GM21515 (cell line): Measurements from ENCODE around the gene ARMH1.
A peak's percentile ranks its signal among the peaks of the same experiment; 100 is the strongest.
"Not testable (repeated sequence)": the region's sequence is repeated elsewhere in the genome, so short reads cannot be mapped to it uniquely, and the experiment has no call there.

Experiments used
- ATAC-seq: cut with Tn5 transposase; IDR thresholded peaks from one replicate; pipeline ENCODE4 v1.9.1; 2021; ENCODE audit not compliant: unreplicated experiment

Gene ARMH1

GRCh38 chr1:44693159-44693558 is 18.6 kb downstream of the ARMH1 start:
- no peak for ATAC-seq

- ATAC-seq = no peak
Observed at GRCh38 chr1:44693900-44694299, 19.4 kb downstream of the ARMH1 start.

DNA sequence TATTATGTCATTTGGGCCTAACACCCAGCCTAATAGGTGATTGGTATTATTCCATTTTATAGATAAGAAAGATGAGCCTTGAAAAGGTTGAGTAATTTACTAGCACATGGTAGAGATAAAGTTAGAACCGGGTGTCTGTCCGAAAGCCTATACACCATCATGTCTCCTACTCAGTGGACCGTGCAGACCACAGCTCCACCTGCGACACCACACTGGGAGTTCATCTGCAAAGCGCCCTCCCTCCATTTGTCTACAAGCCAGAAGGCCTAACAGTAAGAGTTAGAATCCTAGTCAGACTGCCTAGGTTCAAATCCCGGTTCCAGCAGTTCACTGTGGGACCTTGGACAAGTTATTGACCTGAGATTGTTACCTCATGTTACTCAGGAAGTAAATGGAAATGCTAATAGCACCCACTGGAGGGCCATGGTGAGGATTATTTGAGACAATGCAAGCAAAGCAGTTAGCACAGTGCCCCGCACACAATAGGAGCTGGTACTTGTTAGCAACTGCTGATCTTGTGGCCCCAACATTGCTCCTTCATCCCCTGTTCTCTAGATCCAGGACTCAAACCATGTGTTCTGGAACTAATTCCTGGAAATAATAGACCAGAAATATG is 20.5 kb downstream of the ARMH1 start:
- ATAC-seq = no peak

DNA sequence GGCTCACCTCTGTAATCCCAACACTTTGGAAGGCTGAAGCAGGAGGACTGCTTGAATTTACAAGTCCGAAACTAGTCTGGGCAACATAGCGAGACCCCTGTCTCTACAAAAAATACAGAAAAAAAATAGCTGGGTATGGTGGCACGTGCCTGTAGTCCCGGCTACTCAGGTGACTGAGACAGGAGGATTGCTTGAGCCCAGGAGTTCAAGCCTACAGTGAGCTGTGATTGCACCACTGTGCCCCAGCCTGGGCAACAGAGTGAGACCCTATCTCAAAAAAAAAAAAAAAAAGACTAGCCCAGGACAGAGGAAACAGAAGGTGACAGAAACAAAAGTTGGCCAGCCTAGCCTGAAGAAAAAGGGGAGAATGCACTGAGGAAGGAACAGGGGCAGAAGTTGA is 21.2 kb downstream of the ARMH1 start:
- ATAC-seq = no peak

DNA sequence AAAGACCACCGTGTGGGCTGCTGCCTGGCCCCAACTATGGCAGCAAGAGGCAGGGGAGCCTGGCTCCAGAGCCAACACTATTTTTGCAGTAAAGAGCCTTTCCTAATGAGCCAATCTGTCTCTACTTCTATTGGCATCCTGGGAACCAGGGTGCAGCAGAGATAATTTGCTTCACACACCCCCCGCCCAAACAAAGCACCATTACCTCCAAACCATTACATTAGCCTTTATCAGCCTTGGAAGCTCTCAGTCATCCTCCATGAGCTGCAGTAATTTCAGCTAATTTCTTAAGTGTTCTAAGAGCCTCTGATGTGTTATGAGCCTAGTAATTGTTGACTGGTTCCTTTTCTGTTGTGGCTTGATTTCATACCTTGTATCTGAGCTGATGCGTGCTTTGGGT is 21.6 kb downstream of the ARMH1 start:
- no peak for ATAC-seq

GRCh38 chr1:44696789-44697345 is 22.4 kb downstream of the ARMH1 start:
- ATAC-seq = no peak

- ATAC-seq = no peak
Observed at GRCh38 chr1:44698138-44698537, 23.6 kb downstream of the ARMH1 start.

DNA sequence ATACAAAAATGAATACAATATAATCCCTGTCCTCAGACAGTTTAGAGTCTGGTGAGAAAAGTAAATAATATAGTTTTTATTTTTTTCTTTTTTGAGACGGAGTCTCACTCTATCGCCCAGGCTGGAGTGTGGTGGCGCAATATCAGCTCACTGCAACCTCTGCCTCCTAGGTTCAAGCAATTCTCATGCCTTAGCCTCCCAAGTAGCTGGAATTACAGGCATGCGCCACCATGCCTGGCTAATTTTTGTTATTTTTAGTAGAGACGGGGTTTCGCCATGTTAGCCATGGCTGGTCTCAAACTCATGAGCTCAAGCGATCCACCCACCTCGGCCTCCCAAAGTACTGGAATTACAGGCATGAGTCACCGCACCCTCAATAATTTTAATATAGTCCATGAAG is 24.9 kb downstream of the ARMH1 start:
- ATAC-seq = not testable (repeated sequence)

DNA sequence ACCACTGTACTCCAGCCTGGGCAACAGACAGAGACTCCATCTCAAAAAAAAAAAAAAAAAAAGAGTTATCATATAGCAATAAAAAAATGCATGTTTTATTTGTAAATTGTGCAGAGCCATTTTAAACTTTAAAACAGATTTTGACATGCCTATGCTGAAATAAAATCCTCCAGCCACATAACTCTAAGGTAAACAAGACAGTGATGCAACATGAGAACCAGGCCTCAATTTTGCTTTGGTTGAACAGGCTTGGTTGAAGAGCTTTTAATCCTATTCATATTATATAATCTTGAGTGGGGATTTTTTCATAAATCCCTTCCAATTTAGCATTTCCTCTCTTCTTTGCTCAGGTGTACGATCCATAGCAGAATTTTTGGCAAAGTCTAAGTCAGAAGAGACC is 26.1 kb downstream of the ARMH1 start:
- ATAC-seq = no peak

DNA sequence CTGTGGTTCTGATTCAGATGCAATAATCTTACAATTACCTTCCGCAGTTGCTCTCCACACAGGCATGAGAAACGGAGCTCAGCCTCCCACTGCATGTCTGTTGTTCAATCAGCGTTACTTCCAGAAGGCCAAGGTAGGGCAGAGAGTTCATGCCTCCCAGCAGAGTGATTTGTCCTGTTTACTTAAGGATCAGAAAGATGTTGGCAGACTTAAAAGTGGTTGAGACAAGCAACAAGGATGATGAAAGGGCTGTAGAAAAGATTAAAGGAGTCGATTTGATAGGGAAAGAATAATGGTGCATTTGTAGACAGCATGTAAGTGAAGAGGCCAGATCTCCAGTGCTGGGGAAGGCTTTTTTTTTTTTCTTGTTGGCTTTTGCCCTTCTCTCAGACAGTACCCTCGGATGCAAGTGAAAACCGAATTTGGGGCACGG is 26.6 kb downstream of the ARMH1 start:
- no peak for ATAC-seq

DNA sequence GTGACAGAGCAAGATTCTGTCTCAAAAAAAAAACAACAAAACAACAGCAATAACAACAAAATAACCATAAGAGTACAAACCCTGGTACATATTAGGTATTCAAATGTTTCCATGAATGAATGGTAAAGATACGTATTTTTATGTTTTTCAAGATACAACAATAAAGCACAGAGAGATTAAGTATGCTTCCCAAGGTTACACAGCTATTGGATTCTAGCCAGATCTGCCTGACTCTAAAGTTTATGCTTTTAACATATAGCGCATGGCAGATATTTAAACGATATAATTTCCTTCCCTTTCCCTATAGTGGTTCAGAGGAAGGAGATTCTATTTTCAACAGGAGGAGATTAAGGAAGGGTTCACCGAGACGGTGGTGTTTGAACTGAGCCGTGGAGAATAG is 31.0 kb downstream of the ARMH1 start:
- no peak for ATAC-seq

- no peak for ATAC-seq
Observed at GRCh38 chr1:44705938-44706337, 31.4 kb downstream of the ARMH1 start.

DNA sequence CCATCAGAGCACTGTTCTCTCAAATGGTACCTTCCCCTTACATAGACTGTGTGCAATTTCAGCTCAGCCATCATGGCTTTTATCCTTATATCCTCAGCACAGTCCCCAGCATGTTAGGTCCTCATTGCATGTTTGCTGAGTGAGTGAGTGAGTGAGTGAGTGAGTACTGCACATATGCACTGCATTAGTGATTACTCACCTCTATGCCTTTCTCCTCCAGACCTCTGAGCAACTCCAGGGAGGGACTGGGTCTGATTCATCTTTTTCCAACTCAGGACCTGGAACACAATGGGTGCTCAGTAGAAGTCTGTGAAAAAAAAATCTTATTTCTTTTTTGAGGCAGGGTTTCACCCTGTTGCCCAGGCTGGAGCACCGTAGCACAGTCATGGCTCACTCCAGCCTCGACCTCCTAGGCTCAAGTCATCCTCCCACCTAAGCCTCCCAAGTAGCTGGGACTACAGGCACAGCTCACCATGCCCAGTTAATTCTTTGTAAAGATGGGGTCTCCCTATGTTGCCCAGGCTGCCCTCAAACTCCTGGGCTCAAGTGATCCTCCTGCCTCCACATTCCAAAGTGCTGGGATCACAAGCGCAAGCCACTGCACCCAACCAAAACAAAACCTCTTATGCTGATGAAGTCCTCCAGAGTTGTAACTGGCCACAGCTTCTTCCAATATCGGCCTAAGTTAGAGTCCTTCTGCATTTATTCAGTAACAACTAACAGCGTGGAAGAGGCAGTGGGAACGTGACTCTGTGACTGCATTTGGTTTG is 32.8 kb downstream of the ARMH1 start:
- ATAC-seq = no peak

- no peak for ATAC-seq
Observed at GRCh38 chr1:44707959-44708831, 33.7 kb downstream of the ARMH1 start.

- no peak for ATAC-seq
Observed at GRCh38 chr1:44713321-44713781, 38.8 kb downstream of the ARMH1 start.

DNA sequence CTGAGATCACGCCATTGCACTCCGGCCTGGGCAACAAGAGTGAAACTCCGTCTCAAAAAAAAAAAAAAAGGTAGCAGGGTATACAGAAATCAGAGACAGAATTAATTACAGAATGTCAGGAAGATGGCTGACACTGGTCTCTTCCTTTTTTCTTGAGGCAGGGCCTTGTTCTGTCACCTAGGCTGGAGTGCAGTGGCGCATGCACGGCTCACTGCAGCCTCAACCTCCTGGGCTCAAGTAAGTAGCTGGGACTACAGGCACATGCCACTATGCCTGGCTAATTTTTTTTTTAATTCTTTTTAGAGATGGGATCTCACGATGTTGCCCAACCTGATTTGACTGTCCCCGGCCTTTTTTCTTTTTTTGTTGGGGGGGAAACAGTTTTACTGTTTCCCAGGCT is 40.0 kb downstream of the ARMH1 start:
- no peak for ATAC-seq

DNA sequence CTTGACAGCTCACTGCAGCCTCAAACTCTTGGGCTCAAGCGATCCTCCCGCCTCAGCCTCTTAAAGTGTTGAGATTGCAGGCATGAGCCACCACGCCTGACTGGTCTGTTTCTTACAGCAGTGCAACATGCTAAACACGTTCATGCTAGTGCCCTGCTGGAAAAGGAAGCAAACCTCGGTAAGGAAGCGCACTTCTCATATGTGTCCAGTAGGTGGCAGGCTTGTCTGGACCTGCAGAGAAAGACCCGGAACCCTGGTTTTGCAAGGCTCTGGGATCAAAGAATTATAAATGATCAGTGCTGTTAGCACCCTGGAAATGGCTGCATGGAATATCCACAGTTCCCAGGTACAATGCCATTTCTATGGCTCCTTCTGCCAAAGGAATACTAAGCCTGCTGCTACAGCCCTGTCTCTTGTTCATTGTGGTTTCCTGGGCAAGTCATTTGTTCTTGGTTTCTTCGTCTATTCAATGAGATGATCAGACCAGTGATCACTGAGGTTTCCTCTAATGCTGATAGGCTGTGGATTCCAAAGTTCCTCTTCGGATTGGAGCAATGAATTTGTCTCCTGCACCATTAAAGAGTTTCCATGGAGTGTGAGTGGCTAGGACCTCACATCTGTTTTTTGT is 40.5 kb downstream of the ARMH1 start:
- ATAC-seq = peak; percentile 44

- ATAC-seq = no peak
Observed at GRCh38 chr1:44717156-44717555, 42.6 kb downstream of the ARMH1 start.

DNA sequence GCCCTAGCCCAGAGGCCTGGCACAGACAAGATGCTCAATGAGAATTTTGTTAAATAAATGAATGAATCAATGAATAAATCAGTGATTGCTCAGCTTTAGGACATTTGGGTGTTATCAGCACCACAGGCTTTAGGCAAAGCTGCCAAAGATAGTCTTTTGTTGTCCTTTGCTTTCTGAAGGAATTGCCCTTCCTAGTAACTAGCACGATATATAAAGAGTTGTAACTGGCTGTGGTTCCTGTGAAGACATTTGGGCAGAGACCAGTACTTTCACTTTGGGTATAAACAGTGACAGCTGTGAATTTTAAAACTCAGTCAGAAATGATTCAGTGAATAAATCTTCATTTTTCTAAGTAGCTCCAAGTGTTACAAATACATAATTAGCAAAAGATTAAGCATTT is 43.1 kb downstream of the ARMH1 start:
- no peak for ATAC-seq

DNA sequence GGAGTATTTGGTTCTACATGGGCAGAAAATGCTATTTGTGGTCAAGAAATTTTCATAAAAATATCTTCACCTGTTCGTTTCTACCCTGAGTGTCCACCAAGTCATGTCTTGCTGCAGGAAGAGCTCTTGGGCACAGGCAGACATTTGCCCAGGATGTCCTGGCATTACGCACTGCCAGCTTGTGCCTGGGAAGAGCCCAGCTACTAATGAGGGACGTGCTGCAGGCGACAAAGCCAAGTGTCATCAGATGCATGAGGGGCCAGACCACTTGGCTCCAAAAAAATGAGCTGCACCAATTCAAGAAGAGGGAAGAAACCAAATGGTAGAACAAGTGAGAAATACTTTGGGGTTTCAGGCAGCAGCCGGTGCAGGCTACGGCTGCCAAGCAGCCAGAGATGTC is 43.6 kb downstream of the ARMH1 start:
- no peak for ATAC-seq

DNA sequence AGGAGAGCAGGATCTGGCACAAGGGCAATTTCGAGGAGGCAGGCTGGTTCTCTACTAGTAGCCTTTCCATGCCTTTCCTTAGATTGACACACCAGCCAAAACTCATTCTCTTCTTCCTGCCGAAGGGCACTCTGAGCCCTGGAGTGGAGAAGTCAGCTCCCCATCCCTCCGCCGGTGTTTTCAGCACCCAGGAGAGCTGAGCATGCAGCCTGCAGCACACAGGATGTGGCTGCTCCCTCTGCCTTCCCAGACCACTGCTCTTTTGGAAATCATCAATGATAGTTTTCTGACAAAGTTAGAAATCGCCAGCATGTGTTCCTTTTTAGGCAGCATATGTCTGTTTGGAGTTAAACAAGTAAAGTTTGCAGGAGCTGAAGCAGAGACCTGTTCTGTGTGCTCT is 44.8 kb downstream of the ARMH1 start:
- no peak for ATAC-seq
